ENCODE data around the gene CAMTA2.

- TF ChIP-seq HDGF (IDR thresholded peaks at IDR 0.05; ENCODE audit: borderline replicate concordance) (no peak), SUZ12 (IDR thresholded peaks at IDR 0.05) (no peak), FOXM1 (IDR thresholded peaks at IDR 0.05; ENCODE audit: borderline replicate concordance) (no peak), ELF4 (IDR thresholded peaks at IDR 0.05) (no peak), FOXA1 (IDR thresholded peaks at IDR 0.05) (no peak), FOXK2 (IDR thresholded peaks at IDR 0.05) (no peak), PKNOX1 (IDR thresholded peaks at IDR 0.05) (no peak), SP1 (IDR thresholded peaks at IDR 0.05) (no peak), TARDBP (IDR thresholded peaks at IDR 0.05) (no peak), LEF1 (IDR thresholded peaks at IDR 0.05; ENCODE audit: borderline replicate concordance) (no peak), ZNF384 (IDR thresholded peaks at IDR 0.05) (no peak), NFRKB (IDR thresholded peaks at IDR 0.05) (no peak)
These were observed 18.4 kb downstream of the CAMTA2 start for GRCh38 chr17:4969047-4969550.

All from HEK293T (cell line).